HCT116 (cell line): ENCODE results near the gene ALDH1L2. TPM values are rescaled to one million over a fixed set of nuclear protein-coding genes. Genes with fewer than 3 reads are reported as not detected.

Experiments
- ATAC-seq: fragments of 200-7000 bp; cut with Tn5 transposase; 2 replicates; pipeline ENCODE4 v1.9.1; 2020; ENCODE audit warnings: mild to moderate bottlenecking, moderate library complexity
- BruUV-seq: library from RNA; stranded (reverse); fragments of 400-500 nt; replicated peaks from 2 replicates; lab custom pipeline; 2021; lab: Mats Ljungman, UMichigan
- CTCF ChIA-PET: fragments of 300-600 bp; sonication (Branson Sonifier 250); formaldehyde crosslinking; loops from one replicate; lab custom pipeline; 2021; ENCODE audit warnings: antibody characterized with exemption; lab: Charles Lee
- POLR2A ChIA-PET: fragments of 300-600, 350-600 bp; sonication (Branson Sonifier 250); formaldehyde crosslinking; loops from one replicate; lab custom pipeline; 2021; ENCODE audit warnings: antibody characterized with exemption; lab: Charles Lee
- RAD21 ChIA-PET, 2 experiments: fragments of 300-600 bp; sonication (Branson Sonifier 250); formaldehyde crosslinking; loops; one replicate each; lab custom pipeline; 2023; ENCODE audit warnings: low total read pairs in 2 of 2; ENCODE audit not compliant: uncharacterized antibody in 2 of 2, unreplicated experiment in 2 of 2, low non-redundant PET in 1 of 2; lab: Charles Lee
- DNase-seq: peaks from one replicate; pipeline ENCODE4 v3.0.0-alpha.2; 2010; ENCODE audit warnings: low read depth, low spot score
- H2AFZ ChIP-seq: fragments of 200-600 bp; shearing (Covaris generic), sonication (generic); 2 replicates; pipeline ENCODE4 v1.6.1; 2017; ENCODE audit warnings: low read depth, mixed run types, mixed read lengths, antibody characterized with exemption, low read length; ENCODE audit not compliant: poor library complexity, severe bottlenecking
- H3K27ac ChIP-seq: 2 replicates; pipeline ENCODE4 v1.5.1; 2012; ENCODE audit warnings: low read depth, low read length
- H3K27me3 ChIP-seq: fragments of 200-600 bp; sonication (generic); 2 replicates; pipeline ENCODE4 v1.6.1; 2016; ENCODE audit warnings: mixed run types, low read length, mixed read lengths; ENCODE audit not compliant: insufficient read depth
- H3K36me3 ChIP-seq, 2 experiments: fragments of 200-500 bp in 1 of 2; fragments of 200-600 bp in 1 of 2; sonication (Bioruptor generic) in 1 of 2; sonication (generic) in 1 of 2; 2 replicates each; pipeline versions ENCODE4 v1.5.1 to v1.6.1; 2014 to 2016; ENCODE audit warnings: low read length in 2 of 2, inconsistent platforms in 1 of 2, mixed read lengths in 1 of 2, mixed run types in 1 of 2; ENCODE audit not compliant: insufficient read depth in 2 of 2, control insufficient read depth in 1 of 2
- H3K4me1 ChIP-seq, 2 experiments: fragments of 200-600 bp in 1 of 2; sonication (generic) in 1 of 2; 2 replicates each; pipeline versions ENCODE4 v1.5.1 to v1.6.1; 2012 to 2017; ENCODE audit warnings: low read length in 2 of 2, inconsistent platforms in 1 of 2, mild to moderate bottlenecking in 1 of 2, mixed read lengths in 1 of 2, mixed run types in 1 of 2, moderate library complexity in 1 of 2; ENCODE audit not compliant: insufficient read depth in 2 of 2, control insufficient read depth in 1 of 2
- H3K4me2 ChIP-seq: fragments of 200-600 bp; sonication (generic); 2 replicates; pipeline ENCODE4 v1.6.1; 2017; ENCODE audit warnings: mixed run types, low read length, mixed read lengths
- H3K4me3 ChIP-seq, 2 experiments: fragments of 200-600 bp in 1 of 2; sonication (generic) in 1 of 2; replicated peaks in 1 of 2; 2 replicates each; pipeline ENCODE4 v1.5.1; 2011 to 2016; ENCODE audit warnings: low read length in 2 of 2, control low read depth in 1 of 2, low read depth in 1 of 2, mild to moderate bottlenecking in 1 of 2, mixed read lengths in 1 of 2, mixed run types in 1 of 2
- H3K79me2 ChIP-seq: fragments of 200-600 bp; sonication (generic); 2 replicates; pipeline ENCODE4 v1.6.1; 2017; ENCODE audit warnings: mild to moderate bottlenecking, mixed run types, low read length, moderate library complexity, mixed read lengths; ENCODE audit not compliant: insufficient read depth
- H3K9ac ChIP-seq: fragments of 200-600 bp; sonication (generic); 2 replicates; pipeline ENCODE4 v1.6.1; 2016; ENCODE audit warnings: low read length, mixed read lengths
- H3K9me2 ChIP-seq: fragments of 200-600 bp; sonication (generic), shearing (Covaris generic); 2 replicates; pipeline ENCODE4 v1.6.1; 2017; ENCODE audit warnings: mixed run types, mild to moderate bottlenecking, moderate library complexity; ENCODE audit not compliant: insufficient read depth
- H3K9me3 ChIP-seq, 2 experiments: fragments of 200-500 bp in 1 of 2; fragments of 200-600 bp in 1 of 2; sonication (Bioruptor generic) in 1 of 2; sonication (generic) in 1 of 2; 2 replicates each; pipeline ENCODE4 v1.6.1; 2014 to 2017; ENCODE audit warnings: low read length in 2 of 2, mixed read lengths in 2 of 2, inconsistent platforms in 1 of 2, low read depth in 1 of 2, mild to moderate bottlenecking in 1 of 2, mixed run types in 1 of 2, moderate library complexity in 1 of 2; ENCODE audit not compliant: control insufficient read depth in 1 of 2, insufficient read depth in 1 of 2
- H4K20me1 ChIP-seq: fragments of 200-600 bp; sonication (generic), shearing (Covaris generic); 2 replicates; pipeline ENCODE4 v1.6.1; 2017; ENCODE audit warnings: mixed run types, mild to moderate bottlenecking, moderate library complexity; ENCODE audit not compliant: insufficient read depth
- ATF3 ChIP-seq: IDR thresholded peaks from 2 replicates; pipeline ENCODE4 v1.6.1; 2012
- CBX3 ChIP-seq: IDR thresholded peaks from 2 replicates; pipeline ENCODE4 v1.6.1; 2012; ENCODE audit warnings: low read depth
- CEBPB ChIP-seq: IDR thresholded peaks from 2 replicates; pipeline ENCODE4 v1.6.1; 2012; ENCODE audit warnings: low read depth
- CTCF ChIP-seq, 3 experiments: fragments of 200-600 bp in 1 of 3; sonication (generic) in 1 of 3; IDR thresholded peaks in 2 of 3; conservative IDR thresholded peaks in 1 of 3; 2 replicates each; pipeline ENCODE4 v1.5.1; 2012 to 2017; ENCODE audit warnings: low read depth in 2 of 3, low read length in 2 of 3, antibody characterized with exemption in 1 of 3, borderline replicate concordance in 1 of 3, control low read depth in 1 of 3, mild to moderate bottlenecking in 1 of 3, mixed read lengths in 1 of 3, mixed run types in 1 of 3, moderate library complexity in 1 of 3; ENCODE audit not compliant: insufficient read depth in 1 of 3
- ELF1 ChIP-seq: IDR thresholded peaks from 2 replicates; pipeline ENCODE4 v1.6.1; 2012; ENCODE audit warnings: low read depth, borderline replicate concordance
- EZH2phosphoT487 ChIP-seq: fragments of 200-600 bp; IDR thresholded peaks from 2 replicates; pipeline ENCODE4 v1.6.1; 2018; ENCODE audit warnings: antibody characterized with exemption, borderline replicate concordance
- POLR2AphosphoS5 ChIP-seq: IDR thresholded peaks from 2 replicates; pipeline ENCODE4 v1.6.1; 2011; ENCODE audit warnings: mild to moderate bottlenecking, low read depth, low read length, moderate library complexity
- RAD21 ChIP-seq: IDR thresholded peaks from 2 replicates; pipeline ENCODE4 v1.6.1; 2012; ENCODE audit warnings: low read depth, mild to moderate bottlenecking
- SIN3A ChIP-seq: IDR thresholded peaks from 2 replicates; pipeline ENCODE4 v1.6.1; 2012; ENCODE audit warnings: low read depth
- SP1 ChIP-seq: IDR thresholded peaks from 2 replicates; pipeline ENCODE4 v1.6.1; 2012; ENCODE audit warnings: low read depth
- SRF ChIP-seq: IDR thresholded peaks from 2 replicates; pipeline ENCODE4 v1.6.1; 2012; ENCODE audit warnings: low read depth
- TCF7L2 ChIP-seq: IDR thresholded peaks from 2 replicates; pipeline ENCODE4 v1.7.0; 2011; ENCODE audit warnings: borderline replicate concordance, inconsistent platforms; ENCODE audit not compliant: insufficient read depth, insufficient read length; ENCODE audit errors: extremely low read depth
- YY1 ChIP-seq: IDR thresholded peaks from 2 replicates; pipeline ENCODE4 v1.6.1; 2011; ENCODE audit warnings: low read length, low read depth, moderate library complexity, mild to moderate bottlenecking; ENCODE audit not compliant: insufficient replicate concordance; ENCODE audit errors: extremely low read depth
- ZFX ChIP-seq: fragments of 450-650 bp; IDR thresholded peaks from 2 replicates; pipeline ENCODE4 v1.6.1; 2017
- intact Hi-C: fragments of 100-400 bp; cut with micrococcal nuclease; formaldehyde crosslinking; loops from 2 replicates; pipeline ENCODE4 v1.10.0; 2022
- total RNA-seq: library from RNA; stranded (reverse); gene quantifications from one replicate; pipeline ENCODE4 v1.2.1, GENCODE V29; 2021; ENCODE audit not compliant: unreplicated experiment

ALDH1L2 gene
- total RNA-seq, 1 experiment from 2014 or later: 1.5 TPM

- Histone ChIP-seq H3K4me3 (no peak overlapping the region), H3K79me2 (no peaks in the 10 kb centered on the region), H3K9me2 (no peaks in the 10 kb centered on the region), H2AFZ (no peak overlapping the region), H3K36me3 (no peaks in the 10 kb centered on the region), H3K27me3 (no peaks in the 10 kb centered on the region), H3K9me3 (no peaks in the 10 kb centered on the region), H4K20me1 (no peaks in the 10 kb centered on the region), H3K4me2 (no peak overlapping the region), H3K27ac (no peak overlapping the region), H3K9ac (no peak overlapping the region), H3K4me1 (peaks cover 10 to 14% of the 10 kb centered on the region in 2 experiments)
- POLR2A ChIA-PET: no interaction called here
- CTCF ChIA-PET: no interaction called here
- intact Hi-C loops: no loop called here
- RAD21 ChIA-PET: no interaction called here
- no peak for TF ChIP-seq ZFX
- BruUV-seq: no TSS peak
- no peak for DNase-seq
- no peak for ATAC-seq
Observed at GRCh38 chr12:105032703-105033357, 51.4 kb downstream of the ALDH1L2 start.

GRCh38 chr12:105030820-105031807, 53.1 kb downstream of the ALDH1L2 start:
- ATAC-seq (no peak), DNase-seq (no peak)
- CTCF ChIA-PET: no interaction called here
- Histone ChIP-seq H3K27me3 (no peaks in the 10 kb centered on the region), H3K9me3 (no peaks in the 10 kb centered on the region), H3K79me2 (no peaks in the 10 kb centered on the region), H2AFZ (no peak overlapping the region), H3K9me2 (no peaks in the 10 kb centered on the region), H3K27ac (no peak overlapping the region), H3K4me1 (no peaks in the 10 kb centered on the region), H3K9ac (no peak overlapping the region), H3K36me3 (no peaks in the 10 kb centered on the region), H4K20me1 (no peaks in the 10 kb centered on the region), H3K4me2 (no peak overlapping the region), H3K4me3 (no peak overlapping the region)
- BruUV-seq: no TSS peak
- POLR2A ChIA-PET: no interaction called here
- RAD21 ChIA-PET: no interaction called here
- intact Hi-C loops: no loop called here
- TF ChIP-seq ZFX (no peak), SP1 (no peak), ATF3 (no peak), ELF1 (no peak), YY1 (no peak), SIN3A (no peak), TCF7L2 (no peak), CBX3 (no peak), EZH2phosphoT487 (no peak), SRF (no peak), CTCF (IDR thresholded peaks at IDR 0.05 in 2 of 3, conservative IDR thresholded peaks at IDR 0.05 in 1 of 3; ENCODE audit: borderline replicate concordance in 1 of 3, insufficient read depth in 1 of 3, low read depth in 2 of 3, low read length in 2 of 3) (no peak), POLR2AphosphoS5 (no peak), CEBPB (no peak), RAD21 (no peak)
